MV-4-11 (cell line): ENCODE results near the gene CFTR.

Experiments
- DNase-seq: peaks from one replicate; lab custom pipeline; 2025; lab: John Stamatoyannopoulos, UW

The CFTR gene

DNA sequence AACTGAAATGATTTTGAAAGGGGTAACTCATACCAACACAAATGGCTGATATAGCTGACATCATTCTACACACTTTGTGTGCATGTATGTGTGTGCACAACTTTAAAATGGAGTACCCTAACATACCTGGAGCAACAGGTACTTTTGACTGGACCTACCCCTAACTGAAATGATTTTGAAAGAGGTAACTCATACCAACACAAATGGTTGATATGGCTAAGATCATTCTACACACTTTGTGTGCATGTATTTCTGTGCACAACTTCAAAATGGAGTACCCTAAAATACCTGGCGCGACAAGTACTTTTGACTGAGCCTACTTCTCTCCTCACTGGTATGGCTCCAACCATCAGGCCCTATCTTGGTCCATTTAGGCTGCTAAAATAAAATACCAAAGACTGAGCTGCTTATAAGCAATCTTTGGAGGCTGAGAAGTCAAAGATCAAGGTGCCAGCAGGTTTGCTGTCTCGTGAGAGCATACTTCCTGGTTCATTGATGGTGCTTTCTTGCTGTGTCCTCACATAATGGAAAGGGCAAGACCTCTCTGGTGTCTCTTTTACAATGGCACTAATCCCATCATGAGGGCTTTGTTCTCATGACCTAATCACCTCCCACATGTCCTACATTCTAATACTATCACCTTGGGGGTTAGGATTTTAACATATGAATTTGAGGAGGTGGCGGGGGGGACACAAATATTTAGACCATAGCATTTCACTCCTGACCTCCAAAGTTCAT is 173.3 kb downstream of the CFTR start:
- DNase-seq = no peak

GRCh38 chr7:117654780-117655179 is 175.0 kb downstream of the CFTR start:
- DNase-seq = no peak

DNA sequence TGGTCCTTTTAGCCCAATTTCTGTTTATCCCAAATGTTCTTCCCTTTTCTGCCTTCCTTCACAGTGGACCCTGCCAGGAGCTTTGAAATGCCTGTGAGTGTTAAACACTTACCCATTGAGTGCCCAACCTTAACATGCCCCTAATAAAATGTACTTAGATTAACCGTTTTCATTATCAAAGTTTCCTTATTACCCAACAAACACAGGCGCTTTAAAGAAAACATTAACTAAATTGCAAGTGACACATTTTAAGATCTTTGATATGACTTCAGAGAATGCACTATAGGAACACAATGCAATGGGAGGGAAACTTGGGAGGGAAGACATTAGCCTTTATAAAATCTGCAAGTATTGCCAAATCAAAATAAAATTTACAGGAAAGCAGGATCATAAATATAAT is 177.0 kb downstream of the CFTR start:
- DNase-seq = no peak

DNA sequence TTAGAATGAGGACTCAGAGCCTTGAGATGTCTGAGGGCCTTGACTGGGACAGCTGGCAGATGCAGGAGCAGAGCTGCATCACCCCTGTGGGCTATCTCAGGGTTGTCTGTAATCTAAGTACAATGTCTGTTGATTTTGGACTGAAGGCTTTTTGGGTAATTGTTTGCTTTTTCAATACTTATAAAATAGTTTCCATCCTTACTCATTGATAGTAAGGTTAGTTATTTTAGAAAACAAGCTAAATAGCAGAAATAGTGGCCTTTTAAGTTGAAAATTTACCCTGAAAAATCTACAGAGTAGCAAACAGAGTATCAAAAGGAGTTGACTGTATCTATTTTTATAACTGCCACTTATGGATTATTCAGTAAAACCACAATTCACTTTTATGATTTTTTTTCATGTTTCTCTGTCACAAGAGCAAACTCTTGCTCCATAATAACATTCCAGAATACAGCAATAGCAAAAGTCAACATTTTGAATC is 179.7 kb downstream of the CFTR start:
- DNase-seq = no peak

GRCh38 chr7:117661328-117661727 is 181.5 kb downstream of the CFTR start:
- no peak for DNase-seq

DNA sequence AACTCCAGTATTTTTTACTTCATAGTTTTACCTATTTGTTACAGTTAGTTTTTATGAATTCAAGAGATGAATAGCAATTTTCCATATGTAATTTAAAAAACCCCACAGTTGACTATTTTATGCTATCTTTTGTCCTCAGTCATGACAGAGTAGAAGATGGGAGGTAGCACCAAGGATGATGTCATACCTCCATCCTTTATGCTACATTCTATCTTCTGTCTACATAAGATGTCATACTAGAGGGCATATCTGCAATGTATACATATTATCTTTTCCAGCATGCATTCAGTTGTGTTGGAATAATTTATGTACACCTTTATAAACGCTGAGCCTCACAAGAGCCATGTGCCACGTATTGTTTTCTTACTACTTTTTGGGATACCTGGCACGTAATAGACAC is 184.2 kb downstream of the CFTR start:
- DNase-seq = no peak

DNA sequence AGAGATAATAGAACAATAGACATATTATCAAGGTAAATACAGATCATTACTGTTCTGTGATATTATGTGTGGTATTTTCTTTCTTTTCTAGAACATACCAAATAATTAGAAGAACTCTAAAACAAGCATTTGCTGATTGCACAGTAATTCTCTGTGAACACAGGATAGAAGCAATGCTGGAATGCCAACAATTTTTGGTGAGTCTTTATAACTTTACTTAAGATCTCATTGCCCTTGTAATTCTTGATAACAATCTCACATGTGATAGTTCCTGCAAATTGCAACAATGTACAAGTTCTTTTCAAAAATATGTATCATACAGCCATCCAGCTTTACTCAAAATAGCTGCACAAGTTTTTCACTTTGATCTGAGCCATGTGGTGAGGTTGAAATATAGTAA is 185.5 kb downstream of the CFTR start:
- no peak for DNase-seq

- no peak for DNase-seq
Measured at GRCh38 chr7:117666031-117666430, 186.2 kb downstream of the CFTR start.

DNA sequence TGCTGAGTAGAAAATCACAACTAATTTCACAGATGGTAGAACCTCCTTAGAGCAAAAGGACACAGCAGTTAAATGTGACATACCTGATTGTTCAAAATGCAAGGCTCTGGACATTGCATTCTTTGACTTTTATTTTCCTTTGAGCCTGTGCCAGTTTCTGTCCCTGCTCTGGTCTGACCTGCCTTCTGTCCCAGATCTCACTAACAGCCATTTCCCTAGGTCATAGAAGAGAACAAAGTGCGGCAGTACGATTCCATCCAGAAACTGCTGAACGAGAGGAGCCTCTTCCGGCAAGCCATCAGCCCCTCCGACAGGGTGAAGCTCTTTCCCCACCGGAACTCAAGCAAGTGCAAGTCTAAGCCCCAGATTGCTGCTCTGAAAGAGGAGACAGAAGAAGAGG is 186.9 kb downstream of the CFTR start:
- no peak for DNase-seq

- DNase-seq = no peak
Measured at GRCh38 chr7:117667456-117667855, 187.6 kb downstream of the CFTR start.

DNA sequence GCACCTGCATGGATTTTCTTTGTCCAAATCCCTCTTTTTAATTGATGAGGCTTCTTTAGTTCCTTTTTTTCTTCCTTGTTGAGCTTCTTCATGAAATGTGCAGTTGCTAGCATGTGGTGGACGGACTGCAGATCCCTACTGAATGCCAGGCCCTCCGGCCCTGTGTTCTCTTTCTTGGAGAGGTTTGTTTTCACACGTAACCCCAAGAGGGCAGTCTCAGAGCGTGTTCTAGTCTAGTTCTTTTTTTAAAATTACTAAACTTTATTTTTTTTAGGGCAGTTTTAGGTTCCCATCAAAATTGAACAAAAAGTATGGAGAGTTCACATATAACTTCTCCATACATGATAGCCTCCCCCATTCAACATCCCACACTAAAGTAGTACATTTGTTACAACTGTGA is 190.0 kb downstream of the CFTR start:
- DNase-seq = no peak

- no peak for DNase-seq
Measured at GRCh38 chr7:117672453-117672852, 192.6 kb downstream of the CFTR start.

- no peak for DNase-seq
Measured at GRCh38 chr7:117673367-117673766, 193.5 kb downstream of the CFTR start.

- no peak for DNase-seq
Measured at GRCh38 chr7:117673839-117674238, 194.0 kb downstream of the CFTR start.

GRCh38 chr7:117674617-117675016 is 194.8 kb downstream of the CFTR start:
- no peak for DNase-seq

GRCh38 chr7:117675497-117676435 is 195.9 kb downstream of the CFTR start:
- DNase-seq = no peak

DNA sequence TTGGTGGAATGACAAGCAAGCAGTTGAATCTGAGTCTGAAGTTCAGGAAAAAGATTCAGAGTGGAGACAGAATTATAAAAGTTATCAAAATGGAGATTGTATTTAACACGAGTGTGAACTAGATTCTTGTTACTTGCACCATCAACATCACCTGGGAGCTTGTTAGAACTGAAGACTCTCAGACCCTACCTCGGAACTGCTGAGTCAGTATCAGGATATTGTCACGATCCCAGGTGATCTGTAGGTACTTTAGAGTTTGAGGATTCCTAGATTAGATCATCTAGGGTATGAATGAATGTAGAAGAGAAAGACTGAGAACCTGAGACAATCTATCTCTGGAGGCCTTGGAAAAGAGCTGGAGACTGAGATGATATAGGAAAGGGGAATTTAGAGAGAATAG is 199.3 kb downstream of the CFTR start:
- no peak for DNase-seq

DNA sequence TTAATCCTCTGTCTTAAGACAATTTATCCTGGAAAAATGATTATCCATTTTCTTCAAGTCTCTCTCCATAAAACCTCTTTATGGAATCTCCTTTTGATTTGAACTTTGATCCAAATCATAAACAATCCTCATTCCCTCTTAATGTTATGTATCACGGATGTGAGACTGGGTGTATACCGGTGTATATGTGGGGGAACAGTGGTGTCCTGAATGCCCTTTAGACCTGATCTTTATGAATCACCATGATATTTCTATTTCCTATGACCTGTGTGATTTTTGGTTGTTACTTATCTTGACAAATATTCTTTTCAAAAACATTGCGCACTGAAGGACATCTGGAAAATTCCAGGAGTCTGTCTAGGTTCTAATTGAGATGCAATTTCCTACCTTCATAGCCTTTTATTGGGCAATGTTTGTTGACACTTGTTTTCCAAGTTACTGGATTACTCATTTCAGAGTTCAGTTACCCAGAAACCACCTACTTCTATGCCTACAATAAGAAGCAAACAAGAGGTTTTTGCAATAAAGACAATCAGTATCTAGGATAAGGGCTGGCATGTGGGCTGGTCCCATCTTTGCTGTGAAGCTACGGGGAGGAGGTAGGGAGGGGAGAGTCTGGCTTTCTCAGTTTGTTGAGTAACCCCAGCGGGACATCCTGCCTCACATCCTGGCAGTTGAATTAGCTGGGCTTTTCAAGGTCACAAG is 203.0 kb downstream of the CFTR start:
- DNase-seq = no peak

DNA sequence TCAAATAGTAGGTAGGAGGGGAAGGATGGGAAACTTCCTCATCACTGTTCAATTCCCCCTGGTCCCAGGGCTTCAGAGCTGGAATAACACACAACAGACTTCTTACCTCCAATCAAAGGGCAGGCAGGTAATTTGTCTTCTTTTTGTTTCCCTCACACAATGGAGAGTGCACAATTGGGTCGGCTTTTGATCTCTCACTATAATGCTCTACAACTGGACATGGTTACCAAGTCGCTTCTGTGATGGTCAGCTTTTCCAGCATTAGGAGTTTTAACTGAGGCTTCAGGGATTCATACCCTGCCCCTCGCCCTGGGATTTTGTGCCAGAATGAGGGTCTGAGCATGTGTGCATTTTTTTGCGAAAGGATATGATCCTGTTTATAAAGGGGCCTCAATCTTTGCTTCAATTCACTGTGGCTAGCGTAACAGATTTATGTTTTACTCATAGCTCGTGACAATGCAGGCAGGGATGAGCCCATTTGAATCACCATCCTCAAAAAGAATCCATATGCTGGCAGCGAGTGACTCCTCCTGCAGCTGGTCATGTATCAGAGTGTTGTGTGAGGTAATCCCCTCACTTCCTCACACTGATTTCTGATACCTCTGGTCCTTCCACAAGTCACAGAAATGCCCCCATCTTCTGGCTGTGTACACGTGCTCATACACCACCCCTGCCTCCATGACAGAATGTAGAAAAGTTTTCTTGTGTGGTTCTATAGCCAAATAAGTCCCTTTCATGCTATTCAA is 203.8 kb downstream of the CFTR start:
- DNase-seq = no peak

DNA sequence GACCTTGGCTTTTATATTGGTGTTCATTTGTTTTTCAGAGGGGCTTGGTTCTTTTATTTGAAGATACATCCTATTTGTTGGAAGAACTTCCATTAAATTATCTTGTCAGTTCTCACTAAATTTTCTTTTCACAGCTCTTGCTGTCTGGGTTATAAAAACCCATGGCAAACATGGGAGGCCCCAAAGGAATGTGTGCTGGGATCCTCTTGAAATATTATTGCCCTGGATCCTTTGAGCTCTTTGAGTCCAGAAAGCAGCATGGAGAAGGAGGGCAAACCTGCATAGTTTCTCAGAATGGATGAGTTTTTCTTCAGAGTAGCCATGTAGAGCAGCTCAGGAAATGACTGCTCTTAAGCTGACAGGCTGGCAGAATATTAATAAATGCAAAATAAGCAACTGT is 206.0 kb downstream of the CFTR start:
- no peak for DNase-seq

GRCh38 chr7:117686311-117686935 is 206.6 kb downstream of the CFTR start:
- DNase-seq = no peak
